ENCODE measurements around the gene GOLGA1. TPM values are rescaled to one million over a fixed set of nuclear protein-coding genes. Genes with fewer than 3 reads are reported as not detected.
"Not testable (repeated sequence)": the region's sequence is repeated elsewhere in the genome, so short reads cannot be mapped to it uniquely, and the experiment has no call there.

The GOLGA1 gene
- total and polyA plus RNA-seq, 9 of the 15 experiments (the other 6 are each of a cell fraction or from before 2014, with no cell fraction given): 2.9 to 15.9 (median 8.5) TPM

DNA sequence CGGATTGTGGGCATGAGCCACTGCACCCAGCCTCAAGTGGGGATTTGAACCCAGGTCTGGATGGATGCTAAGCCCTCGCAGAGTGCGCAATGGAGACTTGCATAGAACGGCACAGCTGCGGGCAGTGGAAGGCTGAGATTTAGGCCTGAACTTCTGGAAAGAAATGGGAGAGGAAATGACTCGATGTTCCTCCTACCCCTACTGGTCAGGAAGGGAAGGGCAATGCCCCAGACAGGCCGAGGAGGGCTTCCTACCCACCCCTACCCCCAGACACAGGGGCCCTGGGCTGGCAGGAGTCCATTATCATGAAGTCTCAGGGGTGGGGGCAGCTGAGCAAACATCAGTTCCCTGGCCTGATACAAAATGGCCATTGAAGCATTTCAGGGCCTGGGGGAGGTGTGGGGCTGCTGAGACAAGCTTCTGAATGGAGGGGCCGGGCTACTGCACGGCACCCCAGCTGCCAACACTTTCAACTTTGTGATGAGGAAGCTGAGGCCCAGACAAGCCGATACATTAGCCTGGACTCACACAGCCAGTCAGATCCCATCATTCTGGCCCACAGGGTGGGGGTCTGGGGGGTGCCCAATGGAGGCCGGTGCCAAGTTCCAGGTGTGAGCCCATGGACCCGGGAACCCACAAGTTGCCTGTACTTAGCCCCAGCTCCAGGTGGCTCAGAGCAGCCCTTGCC lies 101.1 kb downstream of the GOLGA1 start:
- H3K4me3 ChIP-seq: no peak overlapping the region
- TF ChIP-seq RAD21 (CRISPR knock-in tag; conservative IDR thresholded peaks at IDR 0.05 in 1 of 2, IDR thresholded peaks at IDR 0.05 in 1 of 2): peak in 1 of 2 experiments; percentile 6; a peak in 1 of 4 replicates
- no peak for TF ChIP-seq E2F4 (CRISPR knock-in tag; IDR thresholded peaks at IDR 0.05; ENCODE audit: low read depth)
- TF ChIP-seq, protein P1, sequence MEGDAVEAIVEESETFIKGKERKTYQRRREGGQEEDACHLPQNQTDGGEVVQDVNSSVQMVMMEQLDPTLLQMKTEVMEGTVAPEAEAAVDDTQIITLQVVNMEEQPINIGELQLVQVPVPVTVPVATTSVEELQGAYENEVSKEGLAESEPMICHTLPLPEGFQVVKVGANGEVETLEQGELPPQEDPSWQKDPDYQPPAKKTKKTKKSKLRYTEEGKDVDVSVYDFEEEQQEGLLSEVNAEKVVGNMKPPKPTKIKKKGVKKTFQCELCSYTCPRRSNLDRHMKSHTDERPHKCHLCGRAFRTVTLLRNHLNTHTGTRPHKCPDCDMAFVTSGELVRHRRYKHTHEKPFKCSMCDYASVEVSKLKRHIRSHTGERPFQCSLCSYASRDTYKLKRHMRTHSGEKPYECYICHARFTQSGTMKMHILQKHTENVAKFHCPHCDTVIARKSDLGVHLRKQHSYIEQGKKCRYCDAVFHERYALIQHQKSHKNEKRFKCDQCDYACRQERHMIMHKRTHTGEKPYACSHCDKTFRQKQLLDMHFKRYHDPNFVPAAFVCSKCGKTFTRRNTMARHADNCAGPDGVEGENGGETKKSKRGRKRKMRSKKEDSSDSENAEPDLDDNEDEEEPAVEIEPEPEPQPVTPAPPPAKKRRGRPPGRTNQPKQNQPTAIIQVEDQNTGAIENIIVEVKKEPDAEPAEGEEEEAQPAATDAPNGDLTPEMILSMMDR (IDR thresholded peaks at IDR 0.05 in 2 of 3, conservative IDR thresholded peaks at IDR 0.05 in 1 of 3; ENCODE audit: insufficient read depth in 2 of 3, low read depth in 1 of 3, low read length in 3 of 3): peak; percentile 26 to 47 (median 45); a peak in 5 of 6 replicates
- no peak for TF ChIP-seq FOXM1 (IDR thresholded peaks at IDR 0.05; ENCODE audit: low read depth)
- no peak for TF ChIP-seq FOXM1 (CRISPR knock-in tag; IDR thresholded peaks at IDR 0.05; ENCODE audit: low read depth)
- TF ChIP-seq RBM25 (IDR thresholded peaks at IDR 0.05; ENCODE audit: low read depth, low read length, severe bottlenecking): peak; percentile 6
- TF ChIP-seq ZBTB7A (IDR thresholded peaks at IDR 0.05; ENCODE audit: borderline replicate concordance, control insufficient read depth, low read depth, low read length): peak; percentile 37; the same call in 1 of the 2 replicates
- no peak for TF ChIP-seq XRCC5 (IDR thresholded peaks at IDR 0.05; ENCODE audit: low read depth, low read length)
- DNase-seq (ENCODE audit: extremely low read depth in 1 of 4, low spot score in 3 of 4): peak in 3 of 4 experiments; percentile 44 to 50 (median 45)
- H3K9me1 ChIP-seq (ENCODE audit: control insufficient read depth, insufficient read depth, low read length): no peaks in the 10 kb centered on the region
- no peaks in the 10 kb centered on the region for H4K20me1 ChIP-seq (replicated peaks; ENCODE audit: control insufficient read depth, insufficient read depth, low read length)
- no peak overlapping the region for H3K4me2 ChIP-seq (ENCODE audit: insufficient read depth, low read length)
- no TSS peak for BruUV-seq (replicated peaks)
- intact Hi-C loops (cut with micrococcal nuclease): no loop called here
- peaks cover 0 to 27% of the 10 kb centered on the region in 2 experiments; a peak in 3 of 5 replicates for H3K4me1 ChIP-seq (replicated peaks in 1 of 2; ENCODE audit: control insufficient read depth in 2 of 2, insufficient read depth in 2 of 2, low read length in 2 of 2)
- H3K9me3 ChIP-seq (replicated peaks; ENCODE audit: control insufficient read depth, insufficient read depth, low read depth, low read length): no peaks in the 10 kb centered on the region
- WGBS (ENCODE audit: insufficient coverage, low coverage, missing lambda C conversion rate): 43% methylated on average over 12 of the region's 12 CpGs
- FAIRE-seq: no peak
- ChIA-PET POLR2A (interaction anchor here (0.6 to 1.4 kb wide), 5 partner anchors 11 to 1981 kb away, joined by 3 to 6 read pairs (median 5); no protein-coding TSS in a partner anchor), CTCF (ENCODE audit: low intra/inter-chr PET ratio) (interaction anchor here (0.6 kb wide), 1 partner anchor 13 kb away, joined by 3 read pairs; no protein-coding TSS in a partner anchor)
- peak; percentile 73 for ATAC-seq
- no peaks in the 10 kb centered on the region for H3K79me2 ChIP-seq (ENCODE audit: control insufficient read depth, insufficient read depth, low read length)
- H3K27me3 ChIP-seq (ENCODE audit: control insufficient read depth in 2 of 2, insufficient read depth in 2 of 2, low read length in 2 of 2): no peaks in the 10 kb centered on the region
- H3K36me3 ChIP-seq (ENCODE audit: control insufficient read depth, insufficient read depth, low read length): no peaks in the 10 kb centered on the region
- no peak overlapping the region for H3K27ac ChIP-seq (ENCODE audit: extremely low read depth, low read depth, low read length)
- in situ Hi-C loops (cut with MboI): loop anchor here (5.0 to 10.0 kb wide), 2 partner anchors 45 to 217 kb away; no protein-coding TSS in a partner anchor
- peak overlapping the region; percentile 18 for H2AFZ ChIP-seq (ENCODE audit: low read depth, low read length)
- H3K9ac ChIP-seq (ENCODE audit: insufficient read depth in 1 of 2, low read depth in 2 of 2, low read length in 2 of 2): peak overlapping the region in 1 of 2 experiments; percentile 54; a peak in 2 of 4 replicates

GRCh38 chr9:124838567-124839275 lies 102.2 kb downstream of the GOLGA1 start:
- CTCF ChIA-PET (ENCODE audit: low intra/inter-chr PET ratio); DNase-seq (ENCODE audit: extremely low read depth in 1 of 4, low spot score in 3 of 4); H4K20me1 ChIP-seq (replicated peaks; ENCODE audit: control insufficient read depth, insufficient read depth, low read length); BruUV-seq (replicated peaks); H3K9me3 ChIP-seq (replicated peaks; ENCODE audit: control insufficient read depth, insufficient read depth, low read depth, low read length); H3K36me3 ChIP-seq (ENCODE audit: control insufficient read depth, insufficient read depth, low read length); FAIRE-seq; H3K27me3 ChIP-seq (ENCODE audit: control insufficient read depth in 2 of 2, insufficient read depth in 2 of 2, low read length in 2 of 2); H3K4me2 ChIP-seq (ENCODE audit: insufficient read depth, low read length); in situ Hi-C loops (cut with MboI); H3K27ac ChIP-seq (ENCODE audit: extremely low read depth, low read depth, low read length); H3K4me3 ChIP-seq; H3K79me2 ChIP-seq (ENCODE audit: control insufficient read depth, insufficient read depth, low read length); H2AFZ ChIP-seq (ENCODE audit: low read depth, low read length); H3K9me1 ChIP-seq (ENCODE audit: control insufficient read depth, insufficient read depth, low read length); H3K9ac ChIP-seq (ENCODE audit: insufficient read depth in 1 of 2, low read depth in 2 of 2, low read length in 2 of 2); ATAC-seq; intact Hi-C loops (cut with micrococcal nuclease): not testable (repeated sequence)
- WGBS (ENCODE audit: insufficient coverage, low coverage, missing lambda C conversion rate): 91% methylated on average over 12 of the region's 52 CpGs
- POLR2A ChIA-PET: interaction anchor here (0.9 to 1.1 kb wide), 3 partner anchors 11 to 20 kb away, joined by 3 to 5 read pairs (median 4); no protein-coding TSS in a partner anchor
- H3K4me1 ChIP-seq (replicated peaks in 1 of 2; ENCODE audit: control insufficient read depth in 2 of 2, insufficient read depth in 2 of 2, low read length in 2 of 2): peaks cover 0 to 31% of the 10 kb centered on the region in 2 experiments; a peak in 3 of 5 replicates
